ENCODE data around the gene DNAH10.
A peak's percentile ranks its signal among the peaks of the same experiment; 100 is the strongest.
"Not testable (repeated sequence)": the region's sequence is repeated elsewhere in the genome, so short reads cannot be mapped to it uniquely, and the experiment has no call there.

Gene DNAH10

DNA sequence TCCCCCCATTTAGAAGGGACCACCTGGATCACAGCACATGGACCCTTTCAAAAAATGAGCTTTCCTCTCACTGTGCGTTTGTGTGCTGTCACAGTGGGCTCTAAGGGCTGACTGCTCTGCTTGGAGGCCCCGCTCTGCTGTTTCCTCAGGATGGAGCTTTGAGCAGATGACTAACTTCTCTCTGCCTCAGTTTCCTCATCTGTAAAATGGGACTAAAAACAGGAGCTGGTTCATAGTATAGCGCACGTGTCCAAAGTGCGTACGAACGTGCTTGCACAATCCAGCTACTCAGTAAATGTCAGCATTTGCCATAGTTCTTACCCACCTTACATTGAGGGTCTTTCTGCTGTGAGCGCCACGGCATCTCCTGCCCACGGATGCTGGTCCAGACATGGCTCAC is 12.7 kb upstream of the DNAH10 start:
- DNase-seq = no peak

DNA sequence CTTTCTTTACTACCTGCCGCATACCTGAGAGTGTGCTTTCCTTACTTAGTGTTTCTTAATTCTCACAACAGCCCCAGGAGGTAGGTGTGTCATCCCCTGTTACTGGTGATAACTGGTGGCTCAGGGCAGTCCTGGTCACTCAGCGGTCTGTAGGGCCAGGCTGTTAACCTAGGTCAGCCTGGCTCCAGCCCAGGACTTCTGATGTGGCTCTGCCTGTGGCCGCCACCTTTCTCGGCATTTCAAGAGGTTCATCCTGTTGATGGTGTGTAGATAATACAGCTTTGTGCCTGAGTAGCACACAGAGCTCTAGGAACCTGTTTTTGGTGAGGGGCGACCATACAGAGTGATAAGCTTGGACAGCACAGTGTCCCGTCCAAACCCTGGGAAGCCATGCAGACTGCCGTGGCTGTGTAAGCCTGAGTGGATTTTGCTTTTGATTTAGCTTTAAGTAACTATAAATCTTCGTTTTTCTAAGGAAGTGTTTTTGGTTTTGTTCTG is 11.9 kb upstream of the DNAH10 start:
- DNase-seq = no peak

DNA sequence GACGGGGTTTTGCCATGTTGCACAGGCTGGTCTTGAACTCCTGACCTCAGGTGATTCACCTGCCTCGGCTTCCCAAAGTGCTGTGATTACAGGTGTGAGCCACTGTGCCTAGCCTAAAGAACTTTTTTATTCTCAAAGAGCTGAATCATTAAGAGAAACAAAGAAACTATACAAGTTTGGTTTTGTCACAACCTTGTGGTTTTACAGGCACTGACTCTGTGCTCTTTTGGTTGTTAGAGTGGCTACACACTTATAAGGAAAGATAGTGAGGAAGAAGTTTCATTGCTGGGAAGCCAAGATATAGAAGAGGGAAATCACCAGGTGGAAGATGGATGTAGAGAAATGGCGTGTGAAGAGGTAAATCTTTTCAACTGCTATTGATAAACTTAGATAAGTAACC is 10.1 kb upstream of the DNAH10 start:
- no peak for DNase-seq

DNA sequence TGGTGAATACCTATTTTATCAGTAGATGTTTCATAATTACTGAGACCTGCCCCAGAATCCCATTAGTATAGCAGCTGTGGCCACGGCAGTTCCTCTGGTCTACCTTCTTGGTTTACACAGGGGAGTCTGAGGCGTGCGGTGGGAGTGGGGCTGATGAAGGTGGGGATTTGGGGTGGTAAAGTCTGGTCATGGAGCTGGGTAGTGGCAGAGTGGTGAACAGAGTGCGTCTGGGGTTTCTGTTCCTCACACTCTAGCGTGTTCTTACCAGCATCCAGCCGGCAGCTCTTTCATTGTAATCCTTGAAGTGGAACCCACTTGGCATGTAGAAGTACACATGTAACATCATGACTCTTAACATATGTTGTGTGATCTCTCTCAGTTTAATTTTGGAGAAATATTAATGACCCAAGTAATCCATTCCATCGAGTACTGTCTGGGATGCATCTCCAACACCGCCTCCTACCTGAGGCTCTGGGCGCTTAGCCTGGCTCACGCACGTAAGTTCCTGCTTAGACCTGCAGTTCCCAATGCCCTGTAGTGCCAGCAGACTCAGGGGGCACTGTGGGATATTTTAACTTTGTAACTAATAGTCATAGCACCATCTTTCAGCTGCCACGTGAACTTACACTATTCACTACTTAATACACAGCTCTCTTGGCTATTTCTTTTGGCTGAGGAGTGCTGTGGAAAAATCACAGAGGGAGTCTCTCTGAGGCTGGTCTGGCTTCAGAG is 7.9 kb upstream of the DNAH10 start:
- DNase-seq = no peak

DNA sequence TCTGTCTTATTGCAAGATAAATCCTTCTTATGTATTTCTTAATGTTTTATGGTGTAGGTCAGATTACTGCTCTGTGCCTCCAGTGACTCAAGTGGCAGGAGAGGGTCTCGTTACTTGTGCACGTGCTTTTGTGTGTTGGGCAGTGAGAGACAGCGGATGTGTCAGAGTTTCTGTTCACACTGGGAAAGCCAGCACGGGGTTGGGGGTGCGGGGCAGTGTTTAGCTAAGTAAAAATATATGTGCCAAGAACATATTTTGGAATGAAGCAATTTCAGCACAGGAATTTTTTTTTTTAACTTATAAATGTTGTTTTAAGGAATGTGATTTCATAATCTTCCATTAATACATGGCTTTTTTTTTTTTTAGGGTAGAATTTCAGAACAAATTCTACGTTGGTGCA is 4.5 kb upstream of the DNAH10 start:
- no peak for DNase-seq

DNA sequence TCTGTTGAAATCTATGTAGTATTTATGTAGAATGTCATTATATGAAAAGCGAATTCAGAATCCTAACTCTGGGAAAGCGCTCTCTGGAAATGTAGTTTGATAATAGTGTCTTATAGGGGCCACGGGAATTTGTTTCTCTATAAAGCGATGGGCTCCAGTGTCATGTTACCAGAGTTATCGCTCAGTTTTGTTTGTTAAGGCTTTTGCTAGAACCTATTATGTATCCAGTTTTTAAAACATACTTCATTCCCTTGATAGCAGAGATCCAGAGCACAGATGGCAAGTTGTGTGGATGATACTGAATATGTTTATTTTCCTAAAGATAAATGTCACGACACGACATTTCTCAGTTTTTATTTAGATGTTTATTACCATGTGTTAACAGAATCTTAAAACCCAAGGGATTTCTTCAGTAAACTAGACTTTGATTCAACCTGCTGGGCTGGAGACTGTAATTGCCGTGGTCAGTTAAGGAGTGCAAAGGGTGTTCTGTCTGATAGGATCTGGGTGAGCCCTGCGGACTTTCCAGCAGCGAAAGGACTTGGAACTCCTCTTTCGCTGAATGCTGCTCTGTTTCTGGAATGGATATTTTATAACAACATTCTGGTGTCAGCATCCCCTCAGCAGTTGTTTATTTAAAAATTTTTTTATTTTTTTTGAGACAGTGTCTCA is 1.7 kb upstream of the DNAH10 start:
- no peak for DNase-seq

DNA sequence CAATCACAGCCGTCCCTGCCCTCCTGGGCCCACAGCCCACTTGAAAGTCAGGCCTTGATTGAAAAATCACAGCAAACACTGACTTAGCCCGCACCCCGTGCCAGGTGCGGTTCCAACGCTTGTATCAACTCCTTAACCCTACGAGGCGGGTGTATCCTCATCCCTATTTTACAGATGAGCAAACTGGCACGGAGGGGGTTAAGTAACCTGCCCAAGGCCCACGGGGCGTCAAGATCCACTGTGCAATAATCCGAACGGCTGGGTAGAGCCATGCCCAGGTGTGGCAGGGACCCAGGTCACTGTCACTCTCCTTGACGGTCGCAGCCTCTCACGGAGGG is 583 bp downstream of the DNAH10 start:
- DNase-seq = no peak

DNA sequence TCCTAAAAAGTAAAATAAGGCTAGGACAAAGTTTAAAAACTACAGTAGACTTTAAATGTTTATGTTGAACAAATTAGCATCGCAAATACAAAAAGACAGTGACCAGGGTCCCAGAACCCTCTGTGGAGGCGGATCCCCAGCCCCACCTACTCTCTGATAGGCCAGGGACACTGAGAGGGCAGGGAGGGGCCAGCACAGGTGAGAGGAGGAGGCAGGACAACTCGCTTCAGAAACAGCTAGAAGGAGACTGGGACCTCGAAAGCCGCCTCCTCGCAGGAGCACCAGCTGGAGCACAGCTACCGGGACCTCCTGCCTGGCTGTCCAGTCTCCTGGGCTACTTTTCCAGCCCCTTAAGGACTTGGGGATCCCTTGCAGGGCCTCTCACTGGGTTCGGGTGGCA is 992 bp downstream of the DNAH10 start:
- no peak for DNase-seq

DNA sequence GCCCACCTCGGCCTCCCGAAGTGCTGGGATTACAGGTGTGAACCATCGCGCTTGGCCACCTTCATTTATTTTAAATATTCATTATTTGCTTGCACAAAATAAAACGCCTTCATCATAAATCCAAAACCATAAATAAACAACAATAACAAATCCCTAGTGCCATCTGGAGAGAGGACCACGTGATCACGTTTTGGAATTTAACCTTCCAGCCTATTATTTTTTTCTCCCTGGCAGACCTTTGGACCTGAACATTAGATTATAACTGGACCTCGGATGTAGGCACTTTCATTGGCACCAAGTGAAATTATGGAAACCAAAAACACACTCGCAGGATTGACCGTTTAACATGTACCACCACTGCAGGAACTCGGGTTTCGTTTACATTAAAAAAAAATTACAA is 2.0 kb downstream of the DNAH10 start:
- no peak for DNase-seq

DNA sequence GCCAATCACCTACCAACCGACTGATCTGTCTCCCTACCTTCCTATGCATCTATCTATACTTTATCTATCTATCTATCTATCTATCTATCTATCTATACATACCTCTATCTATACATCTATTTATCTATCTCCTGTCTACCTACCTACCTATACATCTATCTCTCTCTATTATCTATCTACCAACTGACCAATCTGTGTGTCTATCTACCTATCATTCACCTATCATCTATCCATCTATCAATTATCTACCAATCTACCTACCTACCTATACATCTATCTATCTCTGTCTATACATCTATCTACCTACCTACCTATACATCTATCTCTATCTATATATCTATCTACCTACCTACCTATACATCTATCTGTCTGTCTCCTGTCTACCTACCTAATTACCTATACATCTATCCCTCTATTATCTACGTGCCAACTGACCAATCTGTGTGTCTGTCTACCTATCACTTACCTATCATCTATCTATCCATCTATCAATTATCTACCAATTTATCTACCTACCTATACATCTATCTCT is 3.5 kb downstream of the DNAH10 start:
- DNase-seq = no peak

DNA sequence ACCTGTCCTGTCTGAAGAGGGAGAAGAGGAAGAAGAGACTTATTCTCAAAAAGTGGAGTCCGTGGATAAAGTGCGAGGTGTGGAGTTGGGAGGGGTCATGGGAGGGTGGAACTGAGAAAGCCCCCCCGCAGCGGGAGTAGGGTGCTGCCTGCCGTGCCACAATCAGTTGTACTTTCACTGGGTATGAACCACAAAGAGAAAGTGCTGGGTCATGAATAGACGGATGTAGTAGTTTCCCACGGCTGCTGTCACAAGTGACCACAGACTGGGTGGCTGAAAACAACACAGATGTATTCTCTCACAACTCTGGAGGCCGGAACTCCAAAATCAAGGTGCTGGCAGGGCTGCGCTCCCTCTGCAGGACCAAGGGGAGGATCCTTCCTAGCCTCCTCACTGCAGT is 5.5 kb downstream of the DNAH10 start:
- DNase-seq = peak; percentile 19 to 25

DNA sequence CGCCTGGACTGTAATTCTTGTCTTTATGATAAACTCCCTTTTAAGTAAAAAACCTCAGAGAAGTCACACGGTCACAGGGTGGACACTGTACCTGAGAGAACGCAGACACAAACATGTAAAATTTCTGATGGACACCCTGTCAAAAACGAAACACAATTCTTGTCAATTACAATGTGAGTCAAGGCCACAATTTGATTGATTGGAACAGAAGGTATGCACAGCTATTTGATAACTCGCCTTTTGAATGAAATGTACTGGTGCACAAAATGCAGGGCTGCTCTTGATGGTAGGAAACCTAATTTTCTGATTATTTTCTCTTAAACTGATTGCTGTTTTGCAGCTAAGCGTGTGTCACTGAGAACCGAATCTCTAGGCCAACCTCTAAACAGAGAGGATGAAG is 9.2 kb downstream of the DNAH10 start:
- DNase-seq = no peak

DNA sequence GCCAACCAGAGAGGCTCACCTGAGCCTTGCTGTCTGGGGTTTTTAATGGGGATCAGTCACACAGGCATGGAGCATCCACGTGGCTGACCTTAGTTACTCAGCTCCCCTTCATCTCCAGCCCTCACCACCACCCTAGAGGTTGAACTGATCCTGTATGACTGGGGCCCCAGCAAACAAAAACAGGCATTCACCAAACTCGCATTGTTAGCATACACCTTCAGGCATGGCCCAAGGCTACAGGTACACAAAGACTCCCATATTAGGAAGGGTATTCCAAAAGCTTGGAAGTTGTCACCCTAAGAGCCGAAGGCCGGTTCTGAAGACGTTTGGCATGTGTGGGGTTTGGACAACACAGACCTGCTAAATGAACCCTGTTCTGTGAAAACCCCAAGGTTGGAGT is 10.0 kb downstream of the DNAH10 start:
- no peak for DNase-seq

DNA sequence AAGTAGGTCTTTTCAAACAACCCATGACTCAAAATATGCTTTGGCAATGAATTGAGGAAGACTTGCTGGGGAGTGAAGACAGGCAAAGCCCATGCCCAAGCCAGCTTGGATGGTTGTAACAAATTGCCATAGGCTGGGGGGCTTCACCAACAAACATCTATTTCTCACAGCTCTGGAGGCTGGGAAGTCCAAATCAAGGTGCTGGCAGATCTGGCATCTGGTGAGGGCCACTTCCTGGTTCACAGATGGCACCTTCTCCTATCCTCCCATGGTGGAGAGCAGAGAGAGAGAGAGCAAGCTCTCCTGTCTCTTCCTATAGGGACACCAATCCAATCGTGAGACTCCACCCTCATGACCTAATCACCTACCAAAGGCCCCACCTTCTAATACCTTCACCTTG is 11.3 kb downstream of the DNAH10 start:
- DNase-seq = no peak

DNA sequence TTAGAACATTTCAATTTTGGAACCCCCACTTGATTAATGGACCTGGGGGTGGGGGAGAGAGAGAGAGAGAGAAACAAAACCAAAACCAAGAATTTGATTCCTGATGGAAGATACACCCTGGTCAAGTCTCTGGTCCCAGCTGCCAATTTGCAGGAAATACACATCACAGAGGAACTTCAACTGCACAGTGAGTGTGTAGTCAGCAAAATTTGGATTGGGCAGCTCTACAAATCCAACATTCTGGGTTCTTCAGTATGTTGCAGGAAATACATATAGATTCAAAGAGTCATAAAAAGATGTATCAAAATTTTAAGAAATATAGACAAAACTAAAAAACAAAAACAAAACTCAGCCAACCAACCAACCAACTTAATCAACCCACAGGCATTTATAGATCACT is 17.4 kb downstream of the DNAH10 start:
- no peak for DNase-seq

DNA sequence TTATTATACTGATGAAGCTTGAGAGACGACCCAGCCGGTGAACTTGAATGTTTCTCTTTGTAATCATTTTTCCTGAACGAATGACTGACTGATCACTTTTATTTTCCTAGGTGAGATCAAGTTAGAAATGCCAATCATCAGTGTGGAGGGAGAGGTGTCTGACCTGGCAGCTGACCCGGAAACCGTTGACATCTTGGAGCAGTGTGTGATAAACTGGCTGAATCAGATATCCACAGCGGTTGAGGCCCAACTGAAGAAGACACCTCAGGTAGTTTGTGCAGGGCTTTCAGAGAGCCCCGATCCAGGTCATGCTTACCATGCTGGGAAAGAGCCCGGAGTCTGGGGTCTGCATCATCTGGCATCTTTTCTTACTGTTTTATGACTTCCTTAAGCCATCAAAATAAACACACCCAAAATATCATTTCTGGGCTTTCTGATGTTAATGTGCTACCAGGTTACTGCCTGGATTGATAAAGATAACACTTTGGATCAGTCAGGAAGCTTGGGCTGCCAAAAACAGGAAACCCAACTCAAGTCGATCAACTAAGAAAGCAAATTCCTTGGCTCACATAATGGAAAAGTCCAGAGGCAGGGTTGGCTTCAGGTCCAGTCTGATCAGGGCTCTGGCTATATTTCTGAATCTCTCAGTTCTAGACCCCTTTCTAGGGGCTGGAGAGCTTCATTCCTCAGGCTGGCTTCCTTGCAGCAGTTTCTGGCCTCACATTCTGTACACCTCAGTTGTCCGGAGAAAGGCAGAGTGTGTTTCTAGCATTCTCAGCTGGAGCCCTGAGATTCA is 21.1 kb downstream of the DNAH10 start:
- no peak for DNase-seq

DNA sequence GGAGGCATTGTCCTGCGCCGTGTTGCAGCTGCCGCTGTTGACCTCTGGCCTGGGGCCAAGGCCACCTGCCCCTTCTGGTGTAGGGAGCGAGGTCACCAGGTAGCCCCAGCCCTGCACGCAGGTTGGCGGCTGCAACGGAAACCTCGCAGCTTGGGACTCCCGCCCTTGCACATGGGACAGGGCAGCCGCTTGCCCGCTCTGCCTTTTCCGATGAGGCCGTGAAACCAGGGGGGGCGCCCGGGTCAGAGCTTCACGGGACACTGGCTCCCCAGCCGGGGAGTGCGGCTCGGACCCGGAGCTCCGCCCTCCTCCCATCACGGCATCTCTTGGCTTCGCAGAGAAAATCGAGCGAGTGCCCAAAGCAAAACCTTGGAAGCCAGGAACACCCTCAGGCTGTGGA is 25.4 kb downstream of the DNAH10 start:
- DNase-seq = no peak

DNA sequence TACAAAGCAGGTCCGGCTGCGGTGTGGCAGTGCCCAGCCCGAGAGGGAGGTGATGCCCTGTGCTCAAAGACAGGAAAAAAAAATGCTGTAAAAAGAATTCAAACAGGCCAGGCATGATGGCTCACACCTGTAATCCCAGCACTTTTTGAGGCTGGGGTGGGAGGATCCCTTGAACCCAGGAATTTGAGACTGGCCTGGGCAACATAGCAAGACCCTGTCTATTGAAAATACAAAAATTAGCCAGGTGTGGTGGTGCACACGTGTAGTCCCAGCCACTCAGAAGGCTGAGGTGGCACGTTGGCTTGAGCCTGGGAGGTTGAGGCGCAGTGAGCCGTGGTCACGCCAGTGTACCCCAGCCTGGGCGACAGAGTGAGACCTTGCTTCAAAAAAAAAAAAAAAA is 26.4 kb downstream of the DNAH10 start:
- DNase-seq = no peak

DNA sequence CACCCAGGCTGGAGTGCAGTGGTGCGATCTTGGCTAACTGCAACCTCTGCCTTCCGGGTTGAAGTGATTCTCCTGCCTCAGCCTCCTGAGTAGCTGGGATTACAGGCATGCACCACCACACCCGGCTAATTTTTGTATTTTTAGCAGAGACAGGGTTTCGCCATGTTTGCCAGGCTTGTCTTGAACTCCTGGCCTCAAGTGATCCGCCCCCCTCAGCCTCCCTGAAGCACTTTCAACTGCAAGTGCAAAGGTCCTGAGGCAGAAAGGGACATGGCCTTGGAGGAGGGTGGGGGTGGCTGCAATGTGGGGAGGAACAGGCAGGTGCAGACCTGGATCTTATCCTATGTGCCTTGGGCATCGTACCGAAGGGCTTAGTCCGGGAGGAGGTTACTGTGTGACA is 27.3 kb downstream of the DNAH10 start:
- not testable (repeated sequence) for DNase-seq

DNA sequence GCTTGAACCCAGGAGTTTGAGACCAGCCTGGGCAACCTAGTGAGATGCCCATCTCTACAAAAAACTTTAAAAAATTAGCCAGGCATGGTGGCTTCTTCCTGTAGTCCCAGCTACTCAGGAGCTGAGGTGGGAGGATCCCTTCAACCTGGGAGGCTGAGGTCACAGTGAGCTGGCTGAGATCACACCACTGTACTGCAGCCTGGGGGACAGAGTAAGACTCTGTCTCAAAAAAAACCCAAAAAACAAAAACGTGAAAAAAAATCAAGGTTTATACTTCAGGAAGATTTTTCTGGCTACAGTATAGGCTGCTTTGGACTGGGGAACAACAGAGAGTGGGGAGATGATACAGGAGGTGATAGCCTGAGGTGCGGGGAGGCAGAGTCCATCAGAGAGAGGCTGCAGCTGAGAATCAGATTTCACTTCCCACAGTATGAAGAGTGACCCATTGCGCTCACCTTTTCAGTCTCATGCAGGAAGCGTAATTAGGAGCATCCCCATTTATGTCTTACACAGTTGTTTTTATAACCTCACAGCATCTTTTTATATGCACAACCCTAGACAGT is 28.9 kb downstream of the DNAH10 start:
- DNase-seq = no peak

DNA sequence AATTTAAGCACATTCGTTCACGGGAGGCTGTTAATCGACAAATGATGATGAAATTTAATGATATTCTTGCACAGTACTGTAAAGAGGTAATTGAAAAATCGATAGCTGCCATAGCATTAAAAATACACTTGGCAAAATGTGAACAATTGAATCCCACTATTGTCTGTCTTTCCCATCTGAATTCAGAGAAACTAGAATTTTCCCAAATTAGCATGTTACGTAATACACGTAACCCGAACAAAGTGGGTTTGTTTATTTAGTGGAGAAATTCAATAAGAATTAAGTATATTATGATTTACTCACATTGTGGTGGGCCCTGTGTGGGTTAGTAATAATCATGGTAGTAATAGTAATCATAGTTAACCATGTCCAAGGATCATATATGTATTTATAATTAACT is 31.9 kb downstream of the DNAH10 start:
- no peak for DNase-seq

DNA sequence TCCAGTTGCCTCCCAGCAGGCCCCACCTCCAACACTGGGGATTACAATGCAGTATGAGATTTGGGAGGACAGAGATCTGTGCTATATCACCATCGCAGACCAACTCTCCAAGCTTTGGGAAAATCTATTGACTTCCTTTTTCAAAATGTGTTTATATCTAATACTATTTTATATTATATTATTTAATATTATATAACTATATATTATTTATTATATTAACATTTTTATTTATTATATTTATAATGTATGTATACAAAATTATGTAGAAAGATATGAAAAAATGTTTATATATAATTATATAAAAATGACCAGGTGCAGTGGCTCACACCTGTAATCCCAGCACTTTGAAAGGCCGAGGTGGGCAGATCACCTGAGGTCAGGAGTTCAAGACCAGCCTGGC is 36.4 kb downstream of the DNAH10 start:
- DNase-seq = no peak

DNA sequence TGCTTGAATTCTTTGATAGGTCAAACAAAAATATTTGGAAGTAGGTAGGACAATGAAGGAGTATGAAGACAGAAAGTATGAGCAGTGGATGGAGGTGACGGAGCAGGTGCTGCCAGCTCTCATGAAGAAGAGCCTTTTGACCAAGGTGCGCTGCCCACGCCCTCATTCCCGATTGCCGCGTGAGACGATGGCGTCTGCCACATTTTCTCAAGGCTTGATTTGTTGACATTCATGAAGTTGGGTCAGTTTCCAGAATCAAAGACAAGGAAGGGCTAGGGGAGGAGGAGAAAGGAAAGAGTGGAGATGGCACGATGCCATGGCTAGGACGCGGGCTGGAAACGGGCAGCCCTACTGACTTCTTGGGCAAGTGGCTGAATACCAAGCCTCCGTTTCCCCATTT is 37.1 kb downstream of the DNAH10 start:
- DNase-seq = no peak
